Tibial nerve (tissue), 3 donors: ENCODE data around the gene MECP2.

Experiments used
- CTCF ChIP-seq, 5 experiments: fragments of 200-600 bp in 3 of 5; fragments of 450-650 bp in 2 of 5; sonication (generic) in 3 of 5; IDR thresholded peaks; one replicate each; pipeline ENCODE4 v1.5.1; 2016 to 2019; ENCODE audit warnings: antibody characterized with exemption in 5 of 5, mild to moderate bottlenecking in 3 of 5, moderate library complexity in 2 of 5
- POLR2A ChIP-seq, 2 donors: fragments of 450-650 bp; IDR thresholded peaks; one replicate each; pipeline ENCODE4 v1.6.1; 2017; ENCODE audit warnings: antibody characterized with exemption in 2 of 2, mild to moderate bottlenecking in 2 of 2, moderate library complexity in 2 of 2

- peak; percentile 77 to 90 (median 85) for TF ChIP-seq CTCF (IDR thresholded peaks at IDR 0.05)
- TF ChIP-seq POLR2A (IDR thresholded peaks at IDR 0.05) = no peak
Measured at GRCh38 chrX:154013614-154014360, 83.7 kb downstream of the MECP2 start.
